Kidney glomerular epithelial cell (primary cell): ENCODE results near the gene HAGHL.

Experiments used
- DNase-seq: peaks from one replicate; lab custom pipeline; 2025; lab: John Stamatoyannopoulos, UW

HAGHL gene

GRCh38 chr16:726438-727290 lies at the start of gene HAGHL, which contains the start of gene CCDC78:
Gene HAGHL (plus strand): TSS chr16:727106. CDS start chr16:727510, 404 bp downstream.
Gene CCDC78 (minus strand): TSS chr16:726443. CDS start chr16:726367, 76 bp downstream.
- no peak for DNase-seq

- no peak for DNase-seq
Observed at GRCh38 chr16:677316-678190, 49.4 kb upstream of the HAGHL start.

GRCh38 chr16:678209-678857 lies 48.6 kb upstream of the HAGHL start:
- no peak for DNase-seq

- peak; percentile 33 for DNase-seq
Observed at GRCh38 chr16:678858-679813, 47.8 kb upstream of the HAGHL start.

- DNase-seq: peak; percentile 58
Observed at GRCh38 chr16:679814-680624, 46.9 kb upstream of the HAGHL start, which contains the start of gene STUB1. Gene STUB1 (plus strand): TSS chr16:680410. CDS start chr16:680526, 116 bp downstream.

- no peak for DNase-seq
Observed at GRCh38 chr16:680625-680945, 46.3 kb upstream of the HAGHL start.

- DNase-seq: no peak
Observed at GRCh38 chr16:680967-681745, 45.8 kb upstream of the HAGHL start.

- no peak for DNase-seq
Observed at GRCh38 chr16:681746-682427, 45.0 kb upstream of the HAGHL start.

GRCh38 chr16:682493-683395 lies 44.2 kb upstream of the HAGHL start:
- no peak for DNase-seq

GRCh38 chr16:683396-684070 lies 43.4 kb upstream of the HAGHL start:
- no peak for DNase-seq

- DNase-seq: peak; percentile 86
Observed at GRCh38 chr16:684071-684794, 42.7 kb upstream of the HAGHL start, which contains the start of gene JMJD8. Gene JMJD8 (minus strand): TSS chr16:684334. CDS start chr16:684319, 15 bp downstream.

- no peak for DNase-seq
Observed at GRCh38 chr16:684961-685696, 41.8 kb upstream of the HAGHL start.

GRCh38 chr16:685967-686366 lies 40.9 kb upstream of the HAGHL start:
- peak; percentile 21 for DNase-seq

- DNase-seq: no peak
Observed at GRCh38 chr16:686459-687260, 40.2 kb upstream of the HAGHL start.

- no peak for DNase-seq
Observed at GRCh38 chr16:687499-687898, 39.4 kb upstream of the HAGHL start.
